ENCODE measurements around the gene ATP6V0E2. TPM values are rescaled to one million over a fixed set of nuclear protein-coding genes. Genes with fewer than 3 reads are reported as not detected.
A peak's percentile ranks its signal among the peaks of the same experiment; 100 is the strongest.

The ATP6V0E2 gene
- polyA plus RNA-seq, 1 donor: 6.6 TPM

DNA sequence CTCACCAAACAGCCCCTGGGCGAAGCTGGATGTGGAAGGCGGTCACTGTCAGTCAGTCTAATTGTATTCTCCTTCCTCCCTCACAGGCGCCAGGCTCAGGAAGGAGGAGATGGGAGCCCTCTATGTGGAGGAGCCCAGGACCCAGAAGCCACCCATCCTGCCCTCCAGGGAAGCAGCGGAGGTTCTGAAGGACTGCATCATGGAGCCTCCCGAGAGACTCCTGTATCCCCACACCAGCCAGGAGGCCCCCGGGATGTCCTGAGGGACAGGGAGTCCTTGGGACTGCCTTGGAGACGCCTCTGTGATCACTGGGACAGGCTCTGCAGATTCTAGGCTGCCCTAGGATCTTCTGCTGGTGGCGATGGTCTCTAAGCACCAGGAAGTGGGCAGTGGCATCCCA, 9.7 kb upstream of the ATP6V0E2 start:
- no peak for DNase-seq

- no peak for DNase-seq
Measured at GRCh38 chr7:149864751-149865150, 9.0 kb upstream of the ATP6V0E2 start.

GRCh38 chr7:149865437-149865836, 8.3 kb upstream of the ATP6V0E2 start:
- no peak for DNase-seq

DNA sequence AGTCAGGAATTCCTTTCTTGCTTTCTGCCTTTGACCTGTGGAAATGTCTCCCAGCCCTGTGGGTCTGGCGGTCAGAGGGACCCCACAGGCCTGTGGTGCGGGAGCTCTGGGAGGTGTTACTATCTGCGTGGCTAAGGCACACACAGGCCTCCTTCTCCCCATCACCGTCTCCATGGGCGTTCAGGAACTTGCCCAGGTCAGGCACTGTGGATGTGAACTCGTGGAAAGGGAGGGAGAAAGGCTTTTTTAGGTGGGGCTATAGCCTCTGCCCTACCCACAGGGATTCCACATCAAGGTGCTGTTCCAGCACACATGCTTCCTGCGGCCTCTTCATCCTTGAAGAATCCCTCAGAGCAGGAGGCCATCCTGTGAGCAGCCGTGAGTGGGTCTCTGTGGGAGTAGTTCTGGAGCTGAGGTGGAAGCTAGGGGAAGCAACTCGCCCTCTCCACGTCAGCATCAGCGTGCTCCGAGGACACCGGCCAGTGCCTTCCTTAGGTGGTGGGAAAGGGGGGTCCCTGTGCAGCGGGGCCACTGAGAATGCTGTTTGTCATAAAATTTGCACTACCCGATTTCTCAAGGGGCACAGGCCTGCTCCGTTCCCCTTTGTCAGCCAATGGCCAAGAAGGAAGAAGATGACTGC, 7.5 kb upstream of the ATP6V0E2 start:
- DNase-seq: no peak

DNA sequence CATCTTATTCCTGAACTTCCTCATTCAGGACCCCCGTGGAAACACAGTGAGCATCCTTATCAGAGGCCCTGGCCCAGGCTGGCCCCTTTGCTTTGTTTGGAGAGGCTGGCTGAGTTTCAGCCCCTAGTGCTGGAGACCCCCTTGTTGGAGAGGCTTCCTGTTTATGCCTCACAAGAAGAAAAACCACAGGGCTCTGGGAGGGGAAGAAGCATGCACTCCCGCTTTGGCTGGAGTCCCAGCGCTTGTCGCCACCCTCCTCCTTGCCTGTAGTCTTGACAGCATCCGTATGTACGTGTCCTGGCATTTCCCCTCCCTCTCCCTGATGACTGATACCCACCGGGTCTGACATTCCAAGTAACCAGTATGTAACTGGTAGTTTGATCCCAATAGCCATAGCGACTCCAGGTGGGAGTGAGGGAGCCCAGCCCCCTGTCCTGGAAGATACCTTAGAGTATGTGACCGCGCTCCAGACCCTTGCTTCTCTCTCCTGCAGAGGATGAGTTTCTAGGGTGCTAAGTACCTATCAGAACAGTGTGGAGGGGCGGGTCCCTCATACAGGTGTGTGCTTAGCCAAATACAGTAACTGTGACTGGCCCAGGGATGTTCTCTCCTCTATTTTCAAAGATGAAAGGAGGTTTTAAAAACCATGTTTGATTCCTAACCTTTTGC, 6.9 kb upstream of the ATP6V0E2 start:
- DNase-seq: no peak

- DNase-seq: no peak
Measured at GRCh38 chr7:149867762-149868622, 5.8 kb upstream of the ATP6V0E2 start.

- no peak for DNase-seq
Measured at GRCh38 chr7:149868623-149869290, 5.0 kb upstream of the ATP6V0E2 start.

- DNase-seq: no peak
Measured at GRCh38 chr7:149869291-149869650, 4.5 kb upstream of the ATP6V0E2 start.

GRCh38 chr7:149869867-149870266, 3.9 kb upstream of the ATP6V0E2 start:
- DNase-seq: no peak

GRCh38 chr7:149870274-149870673, 3.5 kb upstream of the ATP6V0E2 start:
- no peak for DNase-seq

DNA sequence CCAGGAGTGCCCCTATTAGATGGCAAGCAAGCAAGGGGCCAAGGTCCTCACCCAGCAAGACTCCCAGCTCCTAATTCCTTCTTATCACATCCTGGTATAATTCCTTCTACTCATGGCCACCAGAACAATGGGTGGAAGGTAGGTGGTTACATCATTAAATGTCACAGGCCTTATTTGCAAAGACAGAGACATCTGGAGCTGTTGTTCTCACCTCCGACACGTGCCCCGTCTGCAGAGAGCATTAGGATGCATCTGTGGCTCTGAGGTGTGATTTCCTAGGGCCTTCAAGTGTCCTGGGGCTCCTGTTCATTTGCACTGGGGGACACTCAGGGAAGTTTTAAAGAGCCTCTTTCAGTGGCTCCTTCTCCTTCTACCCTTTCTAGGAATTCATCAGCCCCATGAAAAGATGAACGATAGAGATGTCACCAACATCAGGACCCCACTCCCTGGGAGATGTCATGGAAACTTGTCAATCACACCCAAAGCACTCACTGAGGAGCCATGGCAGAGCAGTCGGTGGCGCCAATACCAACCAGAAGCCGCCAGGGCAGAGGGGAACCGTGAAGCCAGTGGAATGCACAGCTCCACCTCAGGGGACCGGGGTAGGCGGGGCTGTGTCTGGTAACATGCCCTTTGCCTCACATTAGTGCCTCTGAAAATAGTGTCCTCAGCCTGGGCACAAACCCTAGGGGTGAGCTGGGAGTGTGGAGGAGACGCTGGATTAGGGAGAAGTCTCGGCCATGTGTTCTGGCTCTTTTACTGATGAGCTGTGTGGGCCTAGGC, 2.9 kb upstream of the ATP6V0E2 start:
- DNase-seq: no peak

DNA sequence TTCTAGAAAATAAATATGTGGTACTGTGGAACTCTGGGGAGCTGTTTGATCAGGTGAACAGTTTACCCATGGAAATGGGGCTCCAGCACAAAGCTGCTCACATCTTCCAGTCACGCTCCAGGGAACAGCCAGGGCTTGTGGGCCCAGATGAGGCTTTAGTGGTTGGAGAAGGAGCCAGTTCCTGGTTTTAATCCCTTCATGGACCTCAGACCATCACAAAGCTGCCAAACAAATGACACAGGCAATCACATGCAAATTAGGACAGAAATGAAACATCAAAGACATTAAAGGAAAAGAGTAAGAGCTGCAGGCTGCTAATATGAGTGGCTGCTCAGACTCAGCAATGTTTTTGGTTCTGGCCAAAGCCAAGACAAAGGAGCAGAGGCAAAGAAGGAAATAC, 2.2 kb upstream of the ATP6V0E2 start:
- DNase-seq: no peak

DNA sequence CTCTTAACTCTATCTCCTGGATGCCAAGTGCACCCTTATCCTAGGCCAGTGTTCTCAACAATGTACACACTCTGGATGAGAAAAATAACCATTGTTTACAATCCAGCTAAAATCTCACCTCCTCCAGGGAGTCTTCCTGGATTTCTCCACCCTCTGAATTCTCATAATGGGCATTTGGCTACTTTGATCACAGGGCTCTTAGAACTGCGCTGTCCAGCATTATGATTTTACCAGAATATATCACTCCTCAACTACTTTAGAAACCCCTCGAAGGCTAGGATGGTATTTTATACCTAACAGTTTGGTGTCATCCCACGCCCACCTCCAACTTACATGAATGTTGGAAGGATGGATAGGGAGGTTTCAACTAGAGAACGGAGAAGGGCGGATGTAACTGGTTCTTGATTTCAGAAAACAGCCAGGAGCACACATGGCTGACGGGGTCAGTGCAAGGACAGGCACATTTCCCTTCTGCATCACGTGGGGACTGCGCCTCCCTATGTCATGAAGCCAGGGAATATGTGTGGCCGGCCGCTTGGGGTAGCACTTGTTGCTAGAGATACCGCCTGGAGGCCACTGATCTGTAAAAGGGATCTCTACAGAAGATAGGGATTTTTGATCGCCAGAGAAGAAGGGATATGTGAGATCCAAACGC, 1.2 kb upstream of the ATP6V0E2 start:
- DNase-seq: peak; percentile 83

GRCh38 chr7:149873970-149874643, 338 bp downstream of the ATP6V0E2 start:
- DNase-seq: no peak

GRCh38 chr7:149874644-149875028, 867 bp downstream of the ATP6V0E2 start:
- DNase-seq: no peak

- DNase-seq: no peak
Measured at GRCh38 chr7:149875396-149875795, 1.6 kb downstream of the ATP6V0E2 start.

- no peak for DNase-seq
Measured at GRCh38 chr7:149877890-149878522, 4.2 kb downstream of the ATP6V0E2 start.

- no peak for DNase-seq
Measured at GRCh38 chr7:149878523-149878921, 4.8 kb downstream of the ATP6V0E2 start.

GRCh38 chr7:149879271-149879743, 5.5 kb downstream of the ATP6V0E2 start:
- DNase-seq: no peak
